Activated T-cell treated with anti-CD3 and anti-CD28 coated beads, Interleukin-2, amount 50 U/mL, for 72 hours (primary cell): ENCODE results near the gene DPEP3. TPM values are rescaled to one million over a fixed set of nuclear protein-coding genes. Genes with fewer than 3 reads are reported as not detected.

Experiments
- ATAC-seq, 2 donors: fragments of 150-1000 bp; cut with Tn5 transposase; replicated peaks in 1 of 2; 2 replicates each; pipeline ENCODE4 v1.10.0; 2021; ENCODE audit warnings: moderate library complexity in 2 of 2, mild to moderate bottlenecking in 1 of 2
- DNase-seq, 2 donors: peaks; one replicate each; pipeline ENCODE4 v3.0.0; 2021 to 2022; ENCODE audit warnings: mixed read lengths in 1 of 2
- H3K27ac Mint-ChIP-seq: one replicate; pipeline ENCODE4 v1.8.0; 2022; ENCODE audit warnings: mild to moderate bottlenecking, moderate library complexity, mixed read lengths
- H3K27me3 Mint-ChIP-seq: one replicate; pipeline ENCODE4 v1.8.0; 2022; ENCODE audit warnings: low read depth, mixed read lengths
- H3K36me3 Mint-ChIP-seq, 2 donors: one replicate each; pipeline ENCODE4 v1.8.0; 2022; ENCODE audit warnings: mixed read lengths in 2 of 2, mild to moderate bottlenecking in 1 of 2; ENCODE audit not compliant: insufficient read depth in 2 of 2
- H3K4me1 Mint-ChIP-seq: one replicate; pipeline ENCODE4 v1.8.0; 2022; ENCODE audit warnings: low read depth, mixed read lengths
- H3K4me3 Mint-ChIP-seq, 2 donors: one replicate each; pipeline ENCODE4 v1.8.0; 2022; ENCODE audit warnings: mild to moderate bottlenecking in 2 of 2, mixed read lengths in 2 of 2, moderate library complexity in 2 of 2
- H3K9me3 Mint-ChIP-seq, 2 donors: one replicate each; pipeline ENCODE4 v1.8.0; 2022; ENCODE audit warnings: mixed read lengths in 2 of 2
- total RNA-seq, 2 donors: library from RNA; stranded (reverse); gene quantifications; one replicate each; pipeline ENCODE4 v1.2.3, GENCODE V29; 2022

The DPEP3 gene
- total RNA-seq, 2 donors from 2014 or later, result 0.12 to 0.16 TPM

- no peak for ATAC-seq
- H3K27ac Mint-ChIP-seq, result peak overlapping the region; percentile 81
- no peaks in the 10 kb centered on the region for H3K27me3 Mint-ChIP-seq
- H3K4me1 Mint-ChIP-seq, result peaks cover 41% of the 10 kb centered on the region
- DNase-seq, result no peak
- H3K36me3 Mint-ChIP-seq, result peaks cover 9 to 11% of the 10 kb centered on the region in 2 donors
- H3K4me3 Mint-ChIP-seq, result peak overlapping the region; percentile 87 to 100
- H3K9me3 Mint-ChIP-seq, result no peaks in the 10 kb centered on the region
Observed at GRCh38 chr16:67934306-67935100, 45.8 kb downstream of the DPEP3 start.

- Mint-ChIP-seq H3K4me3 (no peak overlapping the region), H3K36me3 (peaks cover 9 to 11% of the 10 kb centered on the region in 2 donors), H3K4me1 (peaks cover 34% of the 10 kb centered on the region), H3K27me3 (no peaks in the 10 kb centered on the region), H3K9me3 (no peaks in the 10 kb centered on the region), H3K27ac (peak overlapping the region; percentile 66)
- ATAC-seq (no peak), DNase-seq (no peak)
Observed at GRCh38 chr16:67933805-67934204, 46.5 kb downstream of the DPEP3 start.

- Mint-ChIP-seq H3K36me3 (peaks cover 9 to 11% of the 10 kb centered on the region in 2 donors), H3K27ac (no peak overlapping the region)
Observed at GRCh38 chr16:67932462-67932840, 47.8 kb downstream of the DPEP3 start.

GRCh38 chr16:67931712-67932461, 48.4 kb downstream of the DPEP3 start, which contains the start of gene CTRL:
CTRL (minus strand) TSS chr16:67931862; CDS start chr16:67931852, 10 bp downstream.
- ATAC-seq (no peak), DNase-seq (no peak)
- no peaks in the 10 kb centered on the region for H3K27me3 Mint-ChIP-seq
- H3K4me3 Mint-ChIP-seq, result no peak within 1 kb of the TSS
- peak within 1 kb of the TSS; percentile 7 for H3K27ac Mint-ChIP-seq
- H3K36me3 Mint-ChIP-seq, result peaks cover 9 to 10% of the 10 kb centered on the region in 2 donors
- no peaks in the 10 kb centered on the region for H3K9me3 Mint-ChIP-seq
- H3K4me1 Mint-ChIP-seq, result peaks cover 23% of the 10 kb centered on the region

More at GRCh38 chr16:67932462-67932840, 47.8 kb downstream of the DPEP3 start:
- Mint-ChIP-seq H3K4me1 (peaks cover 29% of the 10 kb centered on the region), H3K27me3 (no peaks in the 10 kb centered on the region), H3K9me3 (no peaks in the 10 kb centered on the region), H3K4me3 (no peak overlapping the region)
- ATAC-seq, result no peak
- no peak for DNase-seq

GRCh38 chr16:67930678-67931211, 49.6 kb downstream of the DPEP3 start:
- Mint-ChIP-seq H3K27me3 (no peaks in the 10 kb centered on the region), H3K27ac (no peak overlapping the region), H3K36me3 (peaks cover 4 to 6% of the 10 kb centered on the region in 2 donors), H3K4me3 (no peak overlapping the region), H3K4me1 (peaks cover 19% of the 10 kb centered on the region), H3K9me3 (no peaks in the 10 kb centered on the region)
- DNase-seq (no peak), ATAC-seq (no peak)

- H3K27me3 Mint-ChIP-seq, result no peaks in the 10 kb centered on the region
- peaks cover 3 to 5% of the 10 kb centered on the region in 2 donors for H3K36me3 Mint-ChIP-seq
- peaks cover 14% of the 10 kb centered on the region for H3K4me1 Mint-ChIP-seq
- no peak for DNase-seq
- H3K27ac Mint-ChIP-seq, result no peak overlapping the region
- no peaks in the 10 kb centered on the region for H3K9me3 Mint-ChIP-seq
- no peak overlapping the region for H3K4me3 Mint-ChIP-seq
- no peak for ATAC-seq
Observed at GRCh38 chr16:67930191-67930590, 50.1 kb downstream of the DPEP3 start.

- ATAC-seq (peak; percentile 76 to 77), DNase-seq (peak; percentile 81 to 82)
- Mint-ChIP-seq H3K27ac (no peak overlapping the region), H3K4me1 (peaks cover 2% of the 10 kb centered on the region), H3K36me3 (peaks cover 2 to 3% of the 10 kb centered on the region in 2 donors), H3K9me3 (no peaks in the 10 kb centered on the region), H3K27me3 (no peaks in the 10 kb centered on the region), H3K4me3 (no peak overlapping the region)
Observed at GRCh38 chr16:67928561-67929364, 51.5 kb downstream of the DPEP3 start.

GRCh38 chr16:67928147-67928546, 52.2 kb downstream of the DPEP3 start:
- Mint-ChIP-seq H3K27ac (no peak overlapping the region), H3K27me3 (no peaks in the 10 kb centered on the region), H3K9me3 (no peaks in the 10 kb centered on the region), H3K4me1 (no peaks in the 10 kb centered on the region), H3K4me3 (no peak overlapping the region), H3K36me3 (peaks cover 2 to 3% of the 10 kb centered on the region in 2 donors)
- no peak for DNase-seq
- peak in 1 of 2 donors; percentile 3 for ATAC-seq

GRCh38 chr16:67927131-67927941, 53.0 kb downstream of the DPEP3 start:
- DNase-seq (no peak), ATAC-seq (no peak)
- Mint-ChIP-seq H3K27ac (no peak overlapping the region), H3K4me3 (no peak overlapping the region), H3K4me1 (peaks cover 2% of the 10 kb centered on the region), H3K9me3 (no peaks in the 10 kb centered on the region), H3K36me3 (no peaks in the 10 kb centered on the region), H3K27me3 (no peaks in the 10 kb centered on the region)

GRCh38 chr16:67926181-67926750, 54.0 kb downstream of the DPEP3 start:
- no peak overlapping the region for H3K4me3 Mint-ChIP-seq
- no peaks in the 10 kb centered on the region for H3K27me3 Mint-ChIP-seq
- H3K4me1 Mint-ChIP-seq, result peaks cover 12% of the 10 kb centered on the region
- H3K27ac Mint-ChIP-seq, result no peak overlapping the region
- ATAC-seq, result no peak
- no peak for DNase-seq
- H3K9me3 Mint-ChIP-seq, result no peaks in the 10 kb centered on the region
- H3K36me3 Mint-ChIP-seq, result no peaks in the 10 kb centered on the region
